ENCODE measurements around the gene SKIC2.

DNA sequence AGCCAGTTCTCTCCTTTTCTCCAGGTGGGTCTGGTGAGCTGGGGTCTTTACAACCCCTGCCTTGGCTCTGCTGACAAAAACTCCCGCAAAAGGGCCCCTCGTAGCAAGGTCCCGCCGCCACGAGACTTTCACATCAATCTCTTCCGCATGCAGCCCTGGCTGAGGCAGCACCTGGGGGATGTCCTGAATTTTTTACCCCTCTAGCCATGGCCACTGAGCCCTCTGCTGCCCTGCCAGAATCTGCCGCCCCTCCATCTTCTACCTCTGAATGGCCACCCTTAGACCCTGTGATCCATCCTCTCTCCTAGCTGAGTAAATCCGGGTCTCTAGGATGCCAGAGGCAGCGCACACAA lies 13.8 kb upstream of the SKIC2 start:
- TF ChIP-seq CHD2 (IDR thresholded peaks at IDR 0.05; ENCODE audit: low read length) (no peak), SRF (IDR thresholded peaks at IDR 0.05; ENCODE audit: low read depth, low read length) (no peak), POLR2A (IDR thresholded peaks at IDR 0.05; ENCODE audit: control extremely low read depth in 1 of 2, low read depth in 2 of 2, low read length in 2 of 2) (no peak), NANOG (IDR thresholded peaks at IDR 0.05; ENCODE audit: insufficient read depth, low read depth, low read length, poor library complexity, severe bottlenecking) (no peak), CEBPB (IDR thresholded peaks at IDR 0.05; ENCODE audit: low read depth, low read length) (no peak), EGR1 (IDR thresholded peaks at IDR 0.05; ENCODE audit: borderline replicate concordance, low read depth, low read length) (no peak), JUN (IDR thresholded peaks at IDR 0.05; ENCODE audit: low read depth, low read length) (no peak)
- TF ChIP-seq, protein P1, sequence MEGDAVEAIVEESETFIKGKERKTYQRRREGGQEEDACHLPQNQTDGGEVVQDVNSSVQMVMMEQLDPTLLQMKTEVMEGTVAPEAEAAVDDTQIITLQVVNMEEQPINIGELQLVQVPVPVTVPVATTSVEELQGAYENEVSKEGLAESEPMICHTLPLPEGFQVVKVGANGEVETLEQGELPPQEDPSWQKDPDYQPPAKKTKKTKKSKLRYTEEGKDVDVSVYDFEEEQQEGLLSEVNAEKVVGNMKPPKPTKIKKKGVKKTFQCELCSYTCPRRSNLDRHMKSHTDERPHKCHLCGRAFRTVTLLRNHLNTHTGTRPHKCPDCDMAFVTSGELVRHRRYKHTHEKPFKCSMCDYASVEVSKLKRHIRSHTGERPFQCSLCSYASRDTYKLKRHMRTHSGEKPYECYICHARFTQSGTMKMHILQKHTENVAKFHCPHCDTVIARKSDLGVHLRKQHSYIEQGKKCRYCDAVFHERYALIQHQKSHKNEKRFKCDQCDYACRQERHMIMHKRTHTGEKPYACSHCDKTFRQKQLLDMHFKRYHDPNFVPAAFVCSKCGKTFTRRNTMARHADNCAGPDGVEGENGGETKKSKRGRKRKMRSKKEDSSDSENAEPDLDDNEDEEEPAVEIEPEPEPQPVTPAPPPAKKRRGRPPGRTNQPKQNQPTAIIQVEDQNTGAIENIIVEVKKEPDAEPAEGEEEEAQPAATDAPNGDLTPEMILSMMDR (IDR thresholded peaks at IDR 0.05; ENCODE audit: control extremely low read depth in 1 of 3, insufficient read depth in 1 of 3, low read depth in 1 of 3, low read length in 3 of 3) = no peak
- TF ChIP-seq, protein P2, sequence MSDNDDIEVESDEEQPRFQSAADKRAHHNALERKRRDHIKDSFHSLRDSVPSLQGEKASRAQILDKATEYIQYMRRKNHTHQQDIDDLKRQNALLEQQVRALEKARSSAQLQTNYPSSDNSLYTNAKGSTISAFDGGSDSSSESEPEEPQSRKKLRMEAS (IDR thresholded peaks at IDR 0.05) = no peak
